Measurements from ENCODE around the gene TERT. TPM values are rescaled to one million over a fixed set of nuclear protein-coding genes. Genes with fewer than 3 reads are reported as not detected.

Gene TERT
- total RNA-seq, result not detected

GRCh38 chr5:1294835-1295649 lies at the start of gene TERT:
TERT (minus strand) TSS chr5:1295068; CDS start chr5:1294989, 79 bp downstream.

GRCh38 chr5:1225081-1225480 lies 69.8 kb downstream of the TERT start, which contains the start of gene SLC6A18:
SLC6A18 (plus strand) TSS chr5:1225381; CDS start chr5:1225478, 97 bp downstream.

Small RNA genes within 50 kb of the gene (small RNA-seq; reads per million reads assigned to genes)
- not detected for gene MIR4457 (ENCODE audit: low replicate concordance)

Other genes starting within 250 kb of the TERT start
- gene SLC12A7, start 183.0 kb downstream of the TERT start, total RNA-seq, result 8.1 TPM
- gene SLC6A19, start 93.5 kb downstream of the TERT start, total RNA-seq, result not detected
- not detected for gene SLC6A18, start 69.7 kb downstream of the TERT start, total RNA-seq
- gene CLPTM1L, start 50.0 kb upstream of the TERT start, total RNA-seq, result 78.6 TPM
- gene SLC6A3, start 150.4 kb upstream of the TERT start, total RNA-seq, result not detected
- gene LPCAT1, start 228.9 kb upstream of the TERT start, total RNA-seq, result 98.3 TPM